ENCODE results near the gene PPP6R3.
"Not testable (repeated sequence)": the region's sequence is repeated elsewhere in the genome, so short reads cannot be mapped to it uniquely, and the experiment has no call there.

The PPP6R3 gene

DNA sequence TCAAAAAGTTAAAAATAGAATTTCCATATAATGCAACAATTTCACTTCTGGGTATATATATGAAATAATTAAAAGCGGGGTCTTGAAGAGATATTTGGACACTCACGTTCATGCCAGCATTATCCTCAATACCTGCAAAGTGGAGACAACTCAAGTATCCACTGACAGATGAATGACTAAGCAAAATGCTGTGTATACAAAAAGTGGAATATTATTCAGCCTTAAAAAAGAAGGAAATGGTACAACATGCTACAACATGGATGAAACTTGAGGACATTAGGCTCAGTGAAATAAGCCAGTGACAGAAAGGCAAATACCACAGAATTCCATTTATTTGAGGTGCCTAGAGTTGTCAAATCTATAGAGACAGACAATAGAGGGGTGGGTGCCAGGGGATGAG, 161.3 kb downstream of the PPP6R3 start:
- no peak for DNase-seq

DNA sequence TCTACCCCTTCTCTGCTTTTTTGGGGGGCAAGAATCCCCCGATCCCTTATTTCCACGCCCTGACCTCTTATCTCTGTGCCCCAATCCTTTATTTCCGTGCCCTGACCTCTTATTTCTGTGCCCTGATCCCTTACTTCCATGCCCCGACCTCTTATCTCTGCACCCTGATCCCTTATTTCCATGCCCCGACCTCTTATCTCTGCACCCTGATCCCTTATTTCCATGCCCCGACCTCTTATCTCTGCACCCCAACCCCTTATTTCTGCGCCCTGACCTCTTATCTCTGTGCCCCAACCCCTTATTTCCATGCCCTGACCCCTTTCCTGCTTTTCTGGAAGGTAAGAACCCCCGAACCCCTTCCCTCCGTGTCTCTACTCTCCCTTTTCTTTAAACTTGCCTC, 163.2 kb downstream of the PPP6R3 start:
- not testable (repeated sequence) for DNase-seq

DNA sequence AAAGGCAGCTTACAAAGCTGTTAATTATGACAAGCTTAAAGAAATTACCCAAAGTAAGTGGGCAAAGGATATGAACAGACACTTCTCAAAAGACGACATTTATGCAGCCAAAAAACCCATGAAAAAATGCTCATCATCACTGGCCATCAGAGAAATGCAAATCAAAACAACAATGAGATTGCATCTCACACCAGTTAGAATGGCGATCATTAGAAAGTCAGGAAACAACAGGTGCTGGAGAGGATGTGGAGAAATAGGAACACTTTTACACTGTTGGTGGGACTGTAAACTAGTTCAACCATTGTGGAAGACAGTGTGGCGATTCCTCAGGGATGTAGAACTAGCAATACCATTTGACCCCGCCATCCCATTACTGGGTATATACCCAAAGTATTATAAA, 164.5 kb downstream of the PPP6R3 start:
- not testable (repeated sequence) for DNase-seq

DNA sequence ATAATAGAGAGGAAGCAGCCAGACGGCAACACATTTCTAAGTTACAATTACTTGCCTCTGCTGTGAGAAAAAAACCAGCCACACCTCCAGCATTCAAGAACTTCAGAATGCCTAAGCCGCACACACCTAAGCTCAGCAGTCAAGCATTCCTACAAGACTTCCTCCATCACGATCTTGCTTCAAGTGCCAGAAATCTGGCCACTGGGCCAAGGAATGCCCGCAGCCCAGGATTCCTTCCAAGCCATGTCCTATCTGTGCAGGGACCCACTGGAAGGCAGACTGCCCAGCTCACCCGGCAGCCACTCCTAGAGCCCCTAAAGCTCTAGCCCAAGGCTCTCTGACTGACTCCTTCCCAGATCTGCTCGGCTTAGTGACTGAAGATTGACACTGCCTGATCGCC, 165.7 kb downstream of the PPP6R3 start:
- not testable (repeated sequence) for DNase-seq

DNA sequence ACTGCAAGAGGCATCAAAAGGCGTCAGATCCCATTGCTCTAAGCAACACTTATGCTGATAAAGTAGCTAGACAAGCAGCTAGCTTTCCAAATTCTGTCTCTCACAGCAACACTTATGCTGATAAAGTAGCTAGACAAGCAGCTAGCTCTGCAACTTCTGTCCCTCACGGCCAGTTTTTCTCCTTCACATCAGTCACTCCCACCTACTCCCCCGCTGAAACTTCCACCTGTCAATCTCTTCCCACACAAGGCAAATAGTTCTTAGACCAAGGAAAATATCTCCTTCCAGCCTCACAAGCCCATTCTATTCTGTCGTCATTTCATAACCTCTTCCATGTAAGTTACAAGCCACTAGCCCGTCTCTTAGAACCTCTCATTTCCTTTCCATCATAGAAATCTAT, 168.3 kb downstream of the PPP6R3 start:
- not testable (repeated sequence) for DNase-seq

DNA sequence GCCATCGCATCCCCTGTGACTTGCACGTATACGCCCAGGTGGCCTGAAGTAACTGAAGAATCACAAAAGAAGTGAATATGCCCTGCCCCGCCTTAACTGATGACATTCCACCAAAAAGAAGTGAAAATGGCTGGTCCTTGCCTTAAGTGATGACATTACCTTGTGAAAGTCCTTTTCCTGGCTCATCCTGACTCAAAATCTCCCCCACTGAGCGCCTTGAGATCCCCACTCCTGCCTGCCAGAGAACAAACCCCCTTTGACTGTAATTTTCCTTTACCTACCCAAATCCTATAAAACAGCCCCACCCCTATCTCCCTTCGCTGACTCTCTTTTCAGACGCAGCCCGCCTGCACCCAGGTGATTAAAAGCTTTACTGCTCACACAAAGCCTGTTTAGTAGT, 171.8 kb downstream of the PPP6R3 start:
- not testable (repeated sequence) for DNase-seq

DNA sequence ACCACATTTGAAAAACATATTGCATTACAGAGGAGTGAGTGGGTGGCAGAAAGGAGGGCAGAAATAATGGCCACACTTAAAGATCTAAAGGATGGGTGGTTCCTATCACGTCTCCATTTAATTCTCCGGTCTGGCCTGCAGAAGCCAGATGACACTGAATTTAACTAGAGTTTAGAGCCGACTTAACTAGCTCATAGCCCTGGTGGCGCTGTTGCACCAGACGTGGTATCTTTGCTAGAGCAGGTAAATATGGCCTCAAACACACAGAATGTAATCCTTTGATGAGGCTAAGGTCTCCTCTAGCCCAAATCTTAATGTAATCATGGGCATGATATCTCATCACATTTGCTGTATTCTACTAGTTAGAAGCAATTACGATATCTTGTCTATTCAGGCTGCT, 172.2 kb downstream of the PPP6R3 start:
- peak; percentile 53 for DNase-seq

DNA sequence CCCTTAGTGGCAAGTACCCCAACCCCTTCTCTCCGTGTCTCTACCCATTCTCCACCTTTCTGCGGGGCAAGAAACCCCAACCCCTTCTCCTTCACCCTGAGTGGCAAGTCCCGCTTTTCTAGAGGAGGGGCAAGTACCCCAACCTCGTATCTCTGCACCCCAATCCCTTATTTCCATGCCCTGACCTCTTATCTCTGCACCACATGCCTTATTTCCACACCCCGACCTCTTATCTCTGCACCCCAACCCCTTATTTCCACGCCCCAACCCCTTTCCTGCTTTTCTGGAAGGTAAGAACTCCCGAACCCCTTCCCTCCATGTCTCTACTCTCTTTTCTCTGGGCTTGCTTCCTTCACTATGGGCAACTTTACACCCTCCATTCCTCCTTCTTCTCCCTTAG, 174.1 kb downstream of the PPP6R3 start:
- DNase-seq: not testable (repeated sequence)

DNA sequence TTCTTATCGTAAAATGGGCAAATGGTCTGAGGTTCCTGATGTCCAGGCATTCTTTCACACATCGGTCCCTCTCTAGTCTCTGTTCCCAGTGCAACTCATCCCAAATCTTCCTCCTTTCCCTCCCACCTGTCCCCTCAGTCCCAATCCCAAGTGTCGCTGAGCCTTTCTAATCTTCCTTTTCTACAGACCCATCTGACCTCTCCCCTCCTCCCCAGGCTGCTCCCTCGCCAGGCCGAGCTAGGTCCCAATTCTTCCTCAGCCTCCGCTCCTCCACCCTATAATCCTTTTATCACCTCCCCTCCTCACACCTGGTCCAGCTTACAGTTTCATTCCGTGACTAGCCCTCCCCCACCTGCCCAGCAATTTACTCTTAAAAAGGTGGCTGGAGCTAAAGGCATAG, 174.6 kb downstream of the PPP6R3 start:
- not testable (repeated sequence) for DNase-seq

DNA sequence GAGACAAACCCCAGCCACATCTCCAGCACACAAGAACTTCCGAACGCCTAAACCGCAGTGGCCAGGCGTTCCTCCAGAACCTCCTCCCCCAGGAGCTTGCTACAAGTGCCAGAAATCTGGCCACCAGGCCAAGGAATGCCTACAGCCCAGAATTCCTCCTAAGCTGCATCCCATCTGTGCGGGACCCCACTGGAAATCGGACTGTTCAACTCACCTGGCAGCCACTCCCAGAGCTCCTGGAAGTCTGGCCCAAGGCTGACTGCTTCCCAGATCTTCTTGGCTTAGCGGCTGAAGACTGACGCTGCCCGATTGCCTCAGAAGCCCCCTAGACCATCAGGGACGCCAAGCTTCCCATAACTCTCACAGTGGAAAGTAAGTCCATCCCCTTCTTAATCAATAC, 175.3 kb downstream of the PPP6R3 start:
- DNase-seq: not testable (repeated sequence)

DNA sequence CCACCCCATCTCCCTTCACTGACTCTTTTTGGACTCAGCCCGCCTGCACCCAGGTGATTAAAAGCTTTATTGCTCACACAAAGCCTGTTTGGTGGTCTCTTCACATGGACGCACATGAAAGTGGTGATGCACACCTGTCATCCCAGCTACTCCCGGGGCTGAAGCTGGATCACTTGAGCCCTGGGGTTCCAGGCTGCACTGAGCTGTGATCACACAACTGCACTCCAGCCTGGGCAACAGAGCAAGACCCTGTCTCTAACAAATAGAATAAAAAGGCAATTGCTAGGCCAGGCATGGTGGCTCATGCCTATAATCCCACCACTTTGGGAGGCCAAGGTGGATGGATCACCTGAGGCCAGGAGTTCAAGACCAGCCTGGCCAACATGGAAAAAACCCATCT, 178.8 kb downstream of the PPP6R3 start:
- DNase-seq: not testable (repeated sequence)

DNA sequence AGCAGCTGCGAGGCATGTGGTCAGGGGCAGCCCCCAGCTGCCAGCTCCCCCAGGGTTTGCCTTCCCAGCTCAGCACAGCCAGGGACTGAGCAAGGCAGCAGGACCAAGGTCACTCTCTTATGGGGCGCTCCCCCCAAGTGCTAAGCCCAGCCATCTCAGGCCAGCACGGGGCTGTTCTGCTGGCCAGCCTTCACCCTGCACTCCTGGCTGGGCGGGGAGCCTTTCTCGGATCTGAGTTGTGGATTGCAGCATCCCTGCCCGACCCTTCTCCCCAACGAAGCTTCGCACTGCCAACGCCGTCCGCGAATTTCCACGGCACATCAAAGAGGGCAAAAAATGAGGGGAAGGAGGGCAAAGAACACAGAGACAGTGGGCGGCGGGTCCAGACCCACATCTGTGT, 181.3 kb downstream of the PPP6R3 start:
- DNase-seq: no peak

DNA sequence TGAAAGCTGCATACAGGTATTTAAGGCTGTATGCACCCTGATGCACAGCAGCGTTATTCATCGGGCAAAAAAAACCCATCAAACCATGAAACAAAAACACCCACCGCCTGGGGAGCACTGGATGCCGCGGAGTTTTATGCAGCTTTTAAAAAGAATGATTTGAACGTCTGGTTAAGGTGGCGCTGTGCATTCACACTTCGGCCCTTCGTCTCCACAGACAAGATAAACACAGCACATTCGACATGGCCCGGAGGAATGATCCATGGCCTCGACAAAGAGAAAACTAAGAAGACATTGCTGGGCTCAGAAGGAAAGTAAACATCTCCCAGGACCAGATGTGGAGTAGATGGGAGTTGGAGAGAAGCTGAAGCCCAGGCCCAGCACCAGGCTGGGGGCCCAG, 183.0 kb downstream of the PPP6R3 start:
- DNase-seq: no peak

DNA sequence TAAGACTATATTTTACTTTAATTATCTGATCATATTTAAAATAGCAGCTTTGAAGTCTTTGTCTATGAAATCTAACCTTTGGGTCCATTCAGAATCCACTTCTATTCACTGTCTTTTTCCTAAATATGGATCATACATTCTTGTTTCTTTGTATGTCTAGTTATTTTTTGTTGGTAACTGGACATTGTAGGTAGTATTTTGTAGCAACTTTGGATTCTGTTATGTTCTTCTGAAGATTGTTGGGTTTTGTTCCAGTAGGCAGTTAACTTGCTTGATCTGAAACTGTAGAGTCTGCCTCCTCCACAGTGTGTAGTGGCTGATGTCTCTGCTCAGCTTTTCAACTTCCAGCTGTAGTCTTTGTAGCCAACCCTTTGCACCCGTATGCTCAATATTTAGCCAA, 186.3 kb downstream of the PPP6R3 start:
- no peak for DNase-seq

DNA sequence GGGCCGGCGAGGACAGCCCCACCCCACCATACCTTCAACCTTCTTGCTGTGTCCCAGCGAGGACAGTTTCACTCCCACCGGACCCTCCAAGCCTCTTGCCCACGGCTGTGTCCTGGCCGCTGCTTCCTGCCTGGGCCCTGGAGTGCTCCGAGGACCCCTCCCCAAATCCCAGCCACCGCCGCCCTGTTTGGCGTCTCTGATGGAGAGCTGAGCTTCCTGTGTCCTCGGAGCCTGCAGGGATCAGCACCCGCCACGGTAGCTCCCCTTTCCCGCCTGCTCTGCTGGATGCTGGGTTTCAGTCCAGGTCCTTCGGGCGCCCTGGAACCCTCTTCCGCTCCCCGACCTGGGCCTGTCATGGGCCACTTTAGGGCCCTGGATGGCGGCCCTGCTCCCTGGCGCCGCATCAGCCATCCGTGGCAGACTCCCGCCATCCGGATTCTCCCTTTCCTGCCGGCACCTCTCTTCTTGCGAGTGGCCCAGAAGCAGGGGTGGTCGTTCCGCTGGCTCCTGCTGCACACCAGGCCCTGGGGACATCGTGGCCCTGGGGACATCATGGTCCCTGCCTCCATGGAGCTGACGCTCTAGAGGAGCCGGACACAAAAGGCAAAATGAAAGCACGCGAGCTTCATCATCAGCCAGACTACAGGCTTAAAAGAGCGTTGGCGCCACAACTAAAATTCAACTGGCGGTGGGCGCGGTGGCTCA, 189.5 kb downstream of the PPP6R3 start:
- no peak for DNase-seq

DNA sequence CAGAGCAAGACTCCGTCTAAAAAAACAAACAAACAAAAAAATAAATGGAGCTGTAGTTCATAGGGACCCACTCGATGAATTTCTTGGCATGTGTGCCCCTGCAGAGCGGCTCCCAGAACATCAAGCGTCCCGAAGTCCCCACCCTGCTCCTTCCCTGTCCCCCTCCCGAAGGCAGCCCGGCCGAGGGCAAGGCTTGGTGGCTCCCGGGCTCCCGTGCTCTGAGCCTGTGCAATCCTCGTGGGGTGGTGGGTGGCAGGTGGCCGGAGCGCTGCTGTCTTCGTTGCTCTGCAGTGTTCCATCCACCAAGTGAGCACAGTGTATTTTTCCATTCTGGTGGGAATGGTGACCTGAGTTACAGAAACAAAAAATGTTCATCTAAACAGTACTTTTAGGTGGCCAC, 190.2 kb downstream of the PPP6R3 start:
- DNase-seq: no peak

DNA sequence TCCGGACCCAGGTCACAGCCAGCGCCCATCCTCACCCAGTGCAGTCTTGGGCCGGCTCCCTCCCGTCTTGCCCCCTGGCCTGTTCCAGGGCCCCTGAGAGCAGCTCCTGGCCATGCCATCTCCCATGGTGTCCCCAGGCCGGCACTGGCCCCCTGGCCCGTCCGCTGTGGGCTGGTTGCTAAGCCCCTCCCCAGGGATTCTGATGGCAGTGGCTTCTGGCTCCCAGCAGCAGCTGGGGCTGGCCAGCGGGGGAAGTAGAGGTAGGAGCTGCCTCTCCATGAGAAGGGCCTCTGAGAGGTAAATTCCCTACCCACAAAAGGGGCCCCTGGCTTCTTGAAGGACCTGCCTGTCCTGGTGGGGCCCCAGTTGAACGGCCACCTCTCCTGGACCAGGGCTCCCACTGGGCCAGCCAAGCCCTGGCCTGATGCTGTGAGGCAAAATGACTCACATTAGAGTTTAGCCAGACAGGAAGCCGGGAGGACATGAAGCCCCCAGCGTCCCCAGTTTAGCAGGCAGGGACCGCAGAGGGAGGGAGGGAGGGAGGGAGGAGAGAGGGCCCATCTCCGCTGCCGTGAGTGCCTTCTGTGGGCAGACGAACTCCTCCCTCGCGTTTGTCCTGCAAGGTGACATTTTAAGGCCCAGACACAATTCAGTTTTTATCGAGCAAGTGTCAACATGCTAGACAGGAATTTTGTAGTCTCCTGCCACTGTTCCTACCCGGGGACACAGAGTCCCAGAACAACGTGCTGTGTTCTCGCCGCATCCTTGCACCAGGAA, 190.8 kb downstream of the PPP6R3 start:
- DNase-seq: no peak

DNA sequence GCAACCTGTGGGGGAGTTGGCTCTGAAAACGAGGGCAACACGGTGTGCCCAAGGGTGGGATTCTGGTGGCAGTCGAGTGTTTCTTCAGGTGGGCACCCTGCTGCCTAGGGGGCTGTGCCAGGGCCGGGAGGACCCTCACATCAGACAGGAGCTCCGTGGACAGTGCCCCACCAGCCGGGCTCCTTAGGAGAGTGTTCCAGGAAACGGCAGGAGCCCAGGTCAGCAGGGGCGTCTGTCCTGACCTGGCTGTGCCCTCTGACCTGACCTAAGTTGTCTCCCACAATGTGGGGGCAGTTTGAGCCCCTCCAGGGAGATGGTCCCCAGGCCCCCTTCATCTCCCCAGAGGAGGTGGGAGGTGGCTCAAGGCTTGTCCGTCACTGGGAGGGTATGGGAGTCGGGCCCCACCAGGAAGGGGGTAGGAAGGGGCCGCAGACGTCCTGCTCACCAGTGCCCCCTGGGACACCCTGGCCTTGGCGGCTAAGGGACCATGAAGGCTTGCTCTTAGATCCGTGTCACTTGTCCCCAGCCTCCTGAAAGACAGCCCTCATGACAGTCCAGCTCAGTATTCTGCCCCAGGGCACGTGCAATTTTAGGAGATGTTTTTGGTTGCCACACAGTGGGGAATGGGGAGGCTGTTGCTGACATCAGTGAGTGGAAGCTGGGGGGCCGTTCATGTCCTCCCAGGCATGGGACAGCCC, 191.6 kb downstream of the PPP6R3 start:
- DNase-seq: no peak

DNA sequence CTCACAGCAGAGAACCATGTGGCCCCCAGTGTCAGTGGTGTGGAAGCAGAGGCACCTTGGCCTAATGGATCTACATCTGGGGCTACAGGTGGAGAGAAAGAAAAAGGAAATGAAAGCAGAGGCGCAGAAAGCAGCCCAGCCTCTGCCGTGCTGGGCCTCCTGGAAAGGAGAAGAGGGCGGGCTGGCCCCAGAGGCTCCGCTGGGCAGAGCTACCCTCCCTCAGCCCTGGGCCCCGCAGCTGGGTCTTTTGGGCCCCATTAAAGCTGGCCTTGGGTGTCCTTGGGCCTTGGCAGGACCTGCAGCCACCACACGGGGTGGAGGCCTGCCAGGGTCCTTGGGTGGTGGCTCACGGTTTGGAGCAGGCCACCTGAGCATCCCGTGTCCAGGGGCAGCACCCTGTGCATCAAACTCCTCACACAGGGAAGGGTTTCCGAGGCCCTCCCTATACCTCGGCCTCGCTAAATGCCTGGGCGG, 192.2 kb downstream of the PPP6R3 start:
- DNase-seq: no peak

DNA sequence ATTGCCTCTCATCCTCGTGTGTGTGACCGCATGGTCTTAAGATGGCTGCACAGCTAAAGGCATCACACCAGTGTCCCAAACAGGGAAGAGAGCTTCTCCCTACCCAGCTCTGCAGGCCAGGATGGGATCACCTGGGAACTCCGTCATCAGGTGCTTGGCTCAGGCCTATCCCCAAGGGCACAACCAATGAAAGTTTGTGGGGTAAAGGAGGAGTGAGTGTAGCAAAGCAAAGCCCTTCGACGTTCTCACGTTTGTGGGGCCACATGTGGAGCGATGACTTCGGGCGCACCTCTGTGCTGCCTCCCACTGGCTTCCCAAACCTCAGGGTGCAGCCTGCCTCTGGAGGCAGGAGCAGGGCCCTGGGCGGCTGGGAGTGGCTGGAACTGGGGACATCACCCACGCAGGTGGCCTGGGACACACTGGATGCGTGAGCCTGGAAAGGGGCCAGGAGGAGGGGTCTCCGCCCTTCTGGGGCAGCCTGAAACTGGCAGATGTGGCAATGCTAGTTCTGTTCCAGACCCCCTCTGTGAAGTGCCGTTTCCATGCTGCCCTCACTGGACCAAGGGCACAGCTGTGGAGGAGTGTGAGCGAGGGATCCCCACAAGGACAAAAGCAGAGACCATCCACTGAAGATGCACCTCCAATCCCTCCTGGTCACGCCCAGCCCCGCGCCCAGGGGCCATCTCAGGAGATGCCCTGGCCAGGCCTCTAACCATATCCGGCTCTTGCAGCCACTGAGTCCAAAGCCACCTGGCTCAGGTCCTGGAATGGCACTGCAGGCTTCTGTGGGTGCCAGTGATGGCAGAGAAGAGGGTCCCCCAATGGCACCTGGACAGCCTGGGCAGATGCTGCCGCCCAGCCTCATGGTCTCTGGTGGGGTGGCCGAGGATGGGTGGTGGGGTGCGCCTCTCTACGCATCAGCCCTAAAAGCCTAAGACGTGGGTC, 193.2 kb downstream of the PPP6R3 start:
- DNase-seq: no peak

DNA sequence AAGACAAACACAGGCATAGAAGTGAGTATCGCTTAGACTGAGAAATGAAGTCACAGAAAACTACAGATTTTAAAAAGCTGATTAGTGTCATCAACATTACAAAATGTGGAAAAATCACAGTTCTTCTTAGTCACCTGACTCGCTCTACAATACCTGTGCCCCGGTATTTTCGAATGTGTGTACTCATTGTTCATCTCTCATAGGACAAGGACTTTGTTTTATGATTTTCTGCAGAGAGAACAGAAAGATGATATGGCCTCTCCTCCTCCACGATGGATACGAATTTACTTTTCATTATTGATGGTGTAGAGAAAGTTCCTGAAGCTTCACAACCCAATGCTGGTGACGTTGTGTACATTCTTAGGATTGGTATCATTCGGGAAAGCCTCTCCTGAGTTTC, 194.4 kb downstream of the PPP6R3 start:
- DNase-seq: no peak

DNA sequence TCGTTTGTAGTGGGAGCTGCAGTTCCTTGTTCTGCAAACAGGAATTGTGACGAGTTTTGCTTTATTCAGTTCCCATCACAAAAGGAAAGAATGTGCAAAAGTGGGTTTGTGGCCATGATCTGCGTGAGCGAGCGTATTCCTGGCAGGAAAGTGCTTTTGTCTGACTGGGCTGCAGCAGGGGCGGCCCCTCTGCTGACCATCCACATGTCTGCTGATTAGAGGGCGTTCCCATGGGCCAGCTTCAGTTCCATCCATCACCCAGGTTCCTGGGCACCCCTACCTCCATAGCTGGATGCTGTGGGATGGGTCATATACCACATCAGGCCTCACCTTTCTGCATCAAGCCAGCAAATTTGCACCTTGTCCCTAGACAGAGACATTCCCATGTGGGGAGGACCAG, 194.9 kb downstream of the PPP6R3 start:
- DNase-seq: no peak

DNA sequence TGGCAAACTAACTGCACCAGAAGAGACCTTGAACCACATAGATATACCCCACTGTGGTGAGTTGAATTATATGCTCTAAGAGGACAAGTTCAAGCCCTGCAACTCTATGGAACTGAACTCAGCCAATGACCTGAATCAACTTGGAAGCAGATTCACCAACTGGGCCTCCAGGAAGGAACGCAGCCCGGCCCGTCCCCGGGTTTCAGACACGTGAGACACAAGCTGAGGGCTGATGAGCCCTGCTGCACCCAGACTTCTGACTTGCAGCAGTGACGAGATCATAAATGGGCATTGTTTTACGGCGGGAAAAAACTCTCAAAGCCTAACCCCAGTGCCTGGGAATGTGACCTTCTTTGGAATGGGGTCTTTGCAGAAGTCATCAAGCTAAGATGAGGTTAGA, 195.3 kb downstream of the PPP6R3 start:
- no peak for DNase-seq

Data from CD4-positive, alpha-beta T cell treated with Interleukin-12 subunit alpha and Interleukin-12 subunit beta, for 1 hour (primary cell).